Neural cell (in vitro differentiated cells): ENCODE data around the gene GNA15. TPM values are rescaled to one million over a fixed set of nuclear protein-coding genes. Genes with fewer than 3 reads are reported as not detected.

Source experiments
- H2AFZ ChIP-seq: fragments of 200-600, 300-800 bp; sonication (generic), shearing (Covaris generic); 2 replicates; pipeline ENCODE4 v1.6.0; 2014; ENCODE audit warnings: low read depth, mild to moderate bottlenecking, antibody characterized with exemption, low read length, moderate library complexity
- H3F3A ChIP-seq: fragments of 200-600 bp; shearing (Covaris generic); 2 replicates; pipeline ENCODE4 v1.6.1; 2016; ENCODE audit warnings: mild to moderate bottlenecking, moderate library complexity, mixed read lengths, antibody characterized with exemption, low read length; ENCODE audit not compliant: insufficient read depth, poor library complexity, severe bottlenecking
- H3K27ac ChIP-seq: fragments of 200-600, 300-800 bp; sonication (generic), shearing (Covaris generic); 2 replicates; pipeline ENCODE4 v1.5.1; 2014; ENCODE audit warnings: mild to moderate bottlenecking, low read length, moderate library complexity
- H3K27me3 ChIP-seq: fragments of 300-800, 200-600 bp; sonication (generic), shearing (Covaris generic); 2 replicates; pipeline ENCODE4 v1.6.0; 2014; ENCODE audit warnings: mild to moderate bottlenecking, low read depth, low read length, moderate library complexity; ENCODE audit not compliant: insufficient read depth
- H3K36me3 ChIP-seq: fragments of 300-800, 200-600 bp; sonication (generic), shearing (Covaris generic); 2 replicates; pipeline ENCODE4 v1.5.1; 2014; ENCODE audit warnings: mild to moderate bottlenecking, antibody characterized with exemption, low read length, moderate library complexity; ENCODE audit not compliant: insufficient read depth
- H3K4me2 ChIP-seq: fragments of 300-800, 200-600 bp; sonication (generic), shearing (Covaris generic); 2 replicates; pipeline ENCODE4 v1.6.0; 2014; ENCODE audit warnings: mild to moderate bottlenecking, low read length
- H3K4me3 ChIP-seq: fragments of 300-800, 200-600 bp; sonication (generic), shearing (Covaris generic); 2 replicates; pipeline ENCODE4 v1.5.1; 2014; ENCODE audit warnings: mild to moderate bottlenecking, low read length, moderate library complexity
- H3K79me2 ChIP-seq: fragments of 200-600 bp; shearing (Covaris generic); replicated peaks from 2 replicates; pipeline ENCODE4 v1.6.0; 2014; ENCODE audit warnings: mild to moderate bottlenecking, low read length, moderate library complexity; ENCODE audit not compliant: insufficient read depth
- H3K9ac ChIP-seq: fragments of 300-800, 200-600 bp; sonication (generic), shearing (Covaris generic); 2 replicates; pipeline ENCODE4 v1.6.1; 2016; ENCODE audit warnings: mild to moderate bottlenecking, low read length, mixed read lengths
- H3K9me2 ChIP-seq: fragments of 200-600 bp; shearing (Covaris generic); 2 replicates; pipeline ENCODE4 v1.6.1; 2016; ENCODE audit warnings: mild to moderate bottlenecking, low read length, mixed read lengths; ENCODE audit not compliant: insufficient read depth
- H3K9me3 ChIP-seq: fragments of 200-600, 300-800 bp; sonication (generic), shearing (Covaris generic); 2 replicates; pipeline ENCODE4 v1.6.1; 2016; ENCODE audit warnings: mild to moderate bottlenecking, mixed run types, low read length, moderate library complexity, mixed read lengths
- H4K20me1 ChIP-seq: fragments of 200-600 bp; shearing (Covaris generic); 2 replicates; pipeline ENCODE4 v1.6.1; 2016; ENCODE audit warnings: mild to moderate bottlenecking, mixed run types; ENCODE audit not compliant: insufficient read depth
- CTCF ChIP-seq: fragments of 450-650 bp; IDR thresholded peaks from 2 replicates; pipeline ENCODE4 v1.5.1; 2014; ENCODE audit warnings: antibody characterized with exemption, mild to moderate bottlenecking, moderate library complexity; ENCODE audit not compliant: poor library complexity, severe bottlenecking
- EP300 ChIP-seq: fragments of 450-650 bp; conservative IDR thresholded peaks from 2 replicates; pipeline ENCODE4 v1.6.1; 2014; ENCODE audit warnings: antibody characterized with exemption, mild to moderate bottlenecking, moderate library complexity; ENCODE audit not compliant: poor library complexity, severe bottlenecking
- POLR2AphosphoS5 ChIP-seq: IDR thresholded peaks from 2 replicates; pipeline ENCODE4 v1.6.1; 2012
- RAD21 ChIP-seq: fragments of 450-650 bp; conservative IDR thresholded peaks from 2 replicates; pipeline ENCODE4 v1.6.1; 2014; ENCODE audit warnings: antibody characterized with exemption, mild to moderate bottlenecking, moderate library complexity
- SMC3 ChIP-seq: fragments of 450-650 bp; conservative IDR thresholded peaks from 2 replicates; pipeline ENCODE4 v1.6.1; 2014; ENCODE audit warnings: antibody characterized with exemption, mild to moderate bottlenecking, moderate library complexity; ENCODE audit not compliant: poor library complexity
- TAF1 ChIP-seq: IDR thresholded peaks from 2 replicates; pipeline ENCODE4 v1.6.1; 2012; ENCODE audit warnings: low read depth
- polyA plus RNA-seq: library from polyadenylated mRNA; depleted of rRNA; stranded (reverse); fragments of >200 nt; gene quantifications from 2 replicates; pipeline ENCODE4 v1.2.3, GENCODE V29; 2014
- TF ChIP-seq, protein P1 (sequence below): IDR thresholded peaks from 2 replicates; pipeline ENCODE4 v1.6.1; 2012; ENCODE audit warnings: borderline replicate concordance

The GNA15 gene
- polyA plus RNA-seq, 1 donor from 2014 or later = not detected

DNA sequence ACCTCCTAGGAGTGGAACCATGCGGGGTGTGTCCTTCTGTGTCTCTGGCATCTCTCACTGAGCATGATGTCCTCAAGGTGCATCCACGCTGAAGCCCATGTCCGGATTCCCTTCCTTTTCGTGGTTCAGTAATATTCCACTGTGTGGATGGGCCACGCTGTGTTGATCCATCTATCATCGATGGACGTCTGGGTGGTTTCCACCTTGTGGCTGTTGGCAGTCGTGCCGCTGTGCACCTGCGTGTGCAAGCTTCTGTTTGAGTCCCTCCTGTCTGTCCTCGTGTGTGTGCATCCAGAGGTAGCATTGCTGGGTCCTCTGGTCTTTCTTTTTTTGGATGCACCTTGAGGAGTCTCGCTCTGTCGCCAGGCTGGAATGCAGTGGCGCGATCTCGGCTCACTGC lies 11.2 kb upstream of the GNA15 start:
- Histone ChIP-seq H3K27ac (no peak overlapping the region), H3K9me3 (no peaks in the 10 kb centered on the region), H3F3A (no peaks in the 10 kb centered on the region), H3K4me3 (no peak overlapping the region), H3K9ac (no peak overlapping the region), H2AFZ (no peak overlapping the region), H3K9me2 (no peaks in the 10 kb centered on the region), H3K27me3 (no peaks in the 10 kb centered on the region), H4K20me1 (no peaks in the 10 kb centered on the region), H3K36me3 (no peaks in the 10 kb centered on the region), H3K79me2 (no peaks in the 10 kb centered on the region), H3K4me2 (no peak overlapping the region)
- TF ChIP-seq POLR2AphosphoS5 (no peak), EP300 (no peak), CTCF (no peak), SMC3 (no peak), RAD21 (no peak)

DNA sequence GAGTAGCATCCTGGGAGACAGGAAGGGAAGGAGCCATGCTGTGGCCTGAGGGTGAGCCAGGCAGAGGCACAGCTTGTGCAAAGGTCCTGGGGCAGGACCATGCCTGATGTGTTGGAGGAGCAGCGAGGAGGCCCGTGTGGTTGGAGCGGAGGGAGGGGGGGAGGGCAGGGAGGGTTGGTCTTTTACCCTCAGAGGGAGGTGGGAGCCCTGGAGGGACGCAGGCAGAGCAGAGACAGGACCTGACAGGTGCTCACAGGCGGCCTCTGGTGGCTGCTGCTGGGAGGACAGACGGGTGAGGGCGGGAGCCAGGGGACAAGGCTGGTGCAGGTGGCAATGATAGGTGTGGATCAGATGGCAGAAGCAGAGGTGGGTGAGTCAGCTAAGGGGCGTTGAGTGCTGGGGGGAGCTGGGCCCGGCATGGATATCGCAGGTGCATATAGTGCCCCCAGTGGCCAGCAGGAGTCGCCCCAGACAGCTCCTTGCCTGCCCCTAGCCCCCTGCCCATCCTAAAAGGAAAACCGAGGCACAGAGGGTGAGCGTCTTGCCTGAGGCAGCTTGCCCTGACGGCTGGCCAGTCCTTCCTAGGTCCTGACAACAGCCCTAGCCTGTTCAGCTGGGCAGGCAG lies 9.8 kb upstream of the GNA15 start:
- Histone ChIP-seq H3K9me3 (no peaks in the 10 kb centered on the region), H4K20me1 (no peaks in the 10 kb centered on the region), H3K27ac (no peak overlapping the region), H3K4me2 (no peak overlapping the region), H3K36me3 (no peaks in the 10 kb centered on the region), H3K9me2 (no peaks in the 10 kb centered on the region), H3K9ac (no peak overlapping the region), H3K79me2 (no peaks in the 10 kb centered on the region), H3K4me3 (no peak overlapping the region), H2AFZ (no peak overlapping the region), H3K27me3 (no peaks in the 10 kb centered on the region), H3F3A (no peaks in the 10 kb centered on the region)
- TF ChIP-seq CTCF (peak; percentile 20), TAF1 (no peak)

DNA sequence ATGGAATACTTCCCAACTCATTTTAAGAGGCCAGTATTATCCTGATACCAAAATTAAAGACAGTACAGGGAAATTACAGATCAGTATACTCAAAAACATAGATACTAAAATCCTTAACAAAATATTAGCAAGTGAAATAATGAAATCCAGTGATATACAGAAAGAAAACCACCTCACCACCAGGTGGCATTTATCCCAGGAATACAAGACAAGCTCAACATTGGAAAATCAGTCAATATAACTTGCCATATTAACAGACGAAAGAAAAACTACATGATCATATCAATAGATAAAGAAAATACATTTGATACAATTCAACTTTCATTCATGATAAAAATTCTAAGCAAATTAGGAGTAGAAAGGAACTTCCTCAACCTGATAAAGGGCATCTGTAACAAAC lies 6.7 kb upstream of the GNA15 start:
- H3K27me3 ChIP-seq = no peaks in the 10 kb centered on the region
- no peaks in the 10 kb centered on the region for H3K36me3 ChIP-seq
- H3K4me3 ChIP-seq = no peak overlapping the region
- no peaks in the 10 kb centered on the region for H3F3A ChIP-seq
- H3K9me3 ChIP-seq = no peaks in the 10 kb centered on the region
- no peaks in the 10 kb centered on the region for H3K79me2 ChIP-seq
- no peak overlapping the region for H2AFZ ChIP-seq
- H3K4me2 ChIP-seq = no peak overlapping the region
- no peak overlapping the region for H3K27ac ChIP-seq
- H4K20me1 ChIP-seq = no peaks in the 10 kb centered on the region
- TF ChIP-seq TAF1 (no peak), CTCF (peak; percentile 43), SMC3 (no peak)
- TF ChIP-seq, protein P1, sequence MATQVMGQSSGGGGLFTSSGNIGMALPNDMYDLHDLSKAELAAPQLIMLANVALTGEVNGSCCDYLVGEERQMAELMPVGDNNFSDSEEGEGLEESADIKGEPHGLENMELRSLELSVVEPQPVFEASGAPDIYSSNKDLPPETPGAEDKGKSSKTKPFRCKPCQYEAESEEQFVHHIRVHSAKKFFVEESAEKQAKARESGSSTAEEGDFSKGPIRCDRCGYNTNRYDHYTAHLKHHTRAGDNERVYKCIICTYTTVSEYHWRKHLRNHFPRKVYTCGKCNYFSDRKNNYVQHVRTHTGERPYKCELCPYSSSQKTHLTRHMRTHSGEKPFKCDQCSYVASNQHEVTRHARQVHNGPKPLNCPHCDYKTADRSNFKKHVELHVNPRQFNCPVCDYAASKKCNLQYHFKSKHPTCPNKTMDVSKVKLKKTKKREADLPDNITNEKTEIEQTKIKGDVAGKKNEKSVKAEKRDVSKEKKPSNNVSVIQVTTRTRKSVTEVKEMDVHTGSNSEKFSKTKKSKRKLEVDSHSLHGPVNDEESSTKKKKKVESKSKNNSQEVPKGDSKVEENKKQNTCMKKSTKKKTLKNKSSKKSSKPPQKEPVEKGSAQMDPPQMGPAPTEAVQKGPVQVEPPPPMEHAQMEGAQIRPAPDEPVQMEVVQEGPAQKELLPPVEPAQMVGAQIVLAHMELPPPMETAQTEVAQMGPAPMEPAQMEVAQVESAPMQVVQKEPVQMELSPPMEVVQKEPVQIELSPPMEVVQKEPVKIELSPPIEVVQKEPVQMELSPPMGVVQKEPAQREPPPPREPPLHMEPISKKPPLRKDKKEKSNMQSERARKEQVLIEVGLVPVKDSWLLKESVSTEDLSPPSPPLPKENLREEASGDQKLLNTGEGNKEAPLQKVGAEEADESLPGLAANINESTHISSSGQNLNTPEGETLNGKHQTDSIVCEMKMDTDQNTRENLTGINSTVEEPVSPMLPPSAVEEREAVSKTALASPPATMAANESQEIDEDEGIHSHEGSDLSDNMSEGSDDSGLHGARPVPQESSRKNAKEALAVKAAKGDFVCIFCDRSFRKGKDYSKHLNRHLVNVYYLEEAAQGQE = no peak
- no peak overlapping the region for H3K9ac ChIP-seq
- no peaks in the 10 kb centered on the region for H3K9me2 ChIP-seq
